ENCODE data around the gene ITGAE. TPM values are rescaled to one million over a fixed set of nuclear protein-coding genes. Genes with fewer than 3 reads are reported as not detected.
"Not testable (repeated sequence)": the region's sequence is repeated elsewhere in the genome, so short reads cannot be mapped to it uniquely, and the experiment has no call there.

Gene ITGAE
- total RNA-seq, 2 experiments from 2014 or later: 48.1 to 52.0 TPM

- POLR2A ChIA-PET: interaction anchor here (0.6 to 2.0 kb wide), 7 partner anchors 8 to 73 kb away, joined by 3 to 14 read pairs (median 3); no protein-coding TSS in a partner anchor
These were observed 4.7 kb downstream of the ITGAE start for GRCh38 chr17:3796110-3796821.

GRCh38 chr17:3795390-3796102 is 5.4 kb downstream of the ITGAE start:
- Mint-ChIP-seq H3K4me1 (peaks cover 43% of the 10 kb centered on the region), H3K27me3 (peaks cover 17% of the 10 kb centered on the region), H3K27ac (peak overlapping the region; percentile 52), H3K9me3 (no peaks in the 10 kb centered on the region), H3K4me3 (peak overlapping the region; percentile 52), H3K36me3 (no peaks in the 10 kb centered on the region)
- DNase-seq (peak; percentile 42), ATAC-seq (ENCODE audit: low read depth) (peak; percentile 11)
- POLR2A ChIA-PET: interaction anchor here (0.6 to 2.0 kb wide), 4 partner anchors 24 to 73 kb away, joined by 3 to 14 read pairs (median 4); no protein-coding TSS in a partner anchor

More at GRCh38 chr17:3796110-3796821, 4.7 kb downstream of the ITGAE start:
- Mint-ChIP-seq H3K4me1 (peaks cover 46% of the 10 kb centered on the region), H3K4me3 (peak overlapping the region; percentile 33), H3K36me3 (no peaks in the 10 kb centered on the region), H3K9me3 (no peaks in the 10 kb centered on the region), H3K27ac (peak overlapping the region; percentile 63), H3K27me3 (peaks cover 17% of the 10 kb centered on the region)
- peak; percentile 75 for DNase-seq
- peak; percentile 84 for ATAC-seq (ENCODE audit: low read depth)

- H3K27ac Mint-ChIP-seq: peak overlapping the region; percentile 52
These were observed 6.2 kb downstream of the ITGAE start for GRCh38 chr17:3794557-3795389.

GRCh38 chr17:3794152-3794551 is 6.8 kb downstream of the ITGAE start:
- not testable (repeated sequence) for H3K9me3 Mint-ChIP-seq; H3K27ac Mint-ChIP-seq; DNase-seq; H3K4me3 Mint-ChIP-seq; H3K36me3 Mint-ChIP-seq; ATAC-seq (ENCODE audit: low read depth)
- Mint-ChIP-seq H3K4me1 (peaks cover 44% of the 10 kb centered on the region), H3K27me3 (peaks cover 21% of the 10 kb centered on the region)
- POLR2A ChIA-PET: interaction anchor here (0.7 kb wide), 1 partner anchor 125 kb away, joined by 5 read pairs; no protein-coding TSS in a partner anchor

More at GRCh38 chr17:3794557-3795389, 6.2 kb downstream of the ITGAE start:
- POLR2A ChIA-PET: interaction anchor here (2.0 kb wide), 1 partner anchor 29 kb away, joined by 14 read pairs; no protein-coding TSS in a partner anchor
- peak; percentile 21 for ATAC-seq (ENCODE audit: low read depth)
- H3K36me3 Mint-ChIP-seq: no peaks in the 10 kb centered on the region
- peaks cover 47% of the 10 kb centered on the region for H3K4me1 Mint-ChIP-seq
- no peaks in the 10 kb centered on the region for H3K9me3 Mint-ChIP-seq
- DNase-seq: peak; percentile 49
- H3K27me3 Mint-ChIP-seq: peaks cover 17% of the 10 kb centered on the region
- H3K4me3 Mint-ChIP-seq: peak overlapping the region; percentile 52

GRCh38 chr17:3793258-3793657 is 7.7 kb downstream of the ITGAE start:
- POLR2A ChIA-PET: not testable (repeated sequence)

GRCh38 chr17:3792481-3792880 is 8.5 kb downstream of the ITGAE start:
- H3K4me3 Mint-ChIP-seq: no peak overlapping the region
- no peaks in the 10 kb centered on the region for H3K9me3 Mint-ChIP-seq
- H3K36me3 Mint-ChIP-seq: no peaks in the 10 kb centered on the region
- POLR2A ChIA-PET: no interaction called here
- peaks cover 41% of the 10 kb centered on the region for H3K4me1 Mint-ChIP-seq
- DNase-seq (no peak), ATAC-seq (ENCODE audit: low read depth) (no peak)
- no peak overlapping the region for H3K27ac Mint-ChIP-seq
- peaks cover 17% of the 10 kb centered on the region for H3K27me3 Mint-ChIP-seq

More at GRCh38 chr17:3793258-3793657, 7.7 kb downstream of the ITGAE start:
- H3K27me3 Mint-ChIP-seq: peaks cover 19% of the 10 kb centered on the region
- not testable (repeated sequence) for ATAC-seq (ENCODE audit: low read depth); H3K36me3 Mint-ChIP-seq; H3K27ac Mint-ChIP-seq; H3K9me3 Mint-ChIP-seq; H3K4me3 Mint-ChIP-seq; DNase-seq
- peaks cover 42% of the 10 kb centered on the region for H3K4me1 Mint-ChIP-seq

- Mint-ChIP-seq H3K27me3 (peaks cover 21% of the 10 kb centered on the region), H3K9me3 (no peaks in the 10 kb centered on the region), H3K4me3 (peak overlapping the region; percentile 9), H3K27ac (no peak overlapping the region), H3K36me3 (peaks cover 1% of the 10 kb centered on the region), H3K4me1 (peaks cover 21% of the 10 kb centered on the region)
- ATAC-seq (ENCODE audit: low read depth): peak; percentile 79
- POLR2A ChIA-PET: interaction anchor here (0.6 to 1.9 kb wide), 5 partner anchors 8 to 58 kb away, joined by 3 to 5 read pairs (median 4); partner anchors contain the start of gene NCBP3
- DNase-seq: no peak
These were observed 12.8 kb downstream of the ITGAE start for GRCh38 chr17:3788200-3788599.

- H3K36me3 Mint-ChIP-seq; H3K4me3 Mint-ChIP-seq; H3K9me3 Mint-ChIP-seq; H3K27ac Mint-ChIP-seq; DNase-seq; ATAC-seq (ENCODE audit: low read depth): not testable (repeated sequence)
- H3K4me1 Mint-ChIP-seq: peaks cover 12% of the 10 kb centered on the region
- POLR2A ChIA-PET: interaction anchor here (0.8 kb wide), 1 partner anchor 25 kb away, joined by 6 read pairs; no protein-coding TSS in a partner anchor
- H3K27me3 Mint-ChIP-seq: peaks cover 14% of the 10 kb centered on the region
These were observed 15.7 kb downstream of the ITGAE start for GRCh38 chr17:3785323-3785722.

- Mint-ChIP-seq H3K27ac (no peak overlapping the region), H3K9me3 (no peaks in the 10 kb centered on the region), H3K36me3 (peaks cover 1% of the 10 kb centered on the region), H3K27me3 (peaks cover 17% of the 10 kb centered on the region), H3K4me3 (no peak overlapping the region), H3K4me1 (peaks cover 3% of the 10 kb centered on the region)
- POLR2A ChIA-PET: no interaction called here
- DNase-seq (no peak), ATAC-seq (ENCODE audit: low read depth) (no peak)
These were observed 18.2 kb downstream of the ITGAE start for GRCh38 chr17:3782751-3783150.

GRCh38 chr17:3780986-3781385 is 20.0 kb downstream of the ITGAE start:
- POLR2A ChIA-PET: no interaction called here
- ATAC-seq (ENCODE audit: low read depth) (no peak), DNase-seq (no peak)
- H3K36me3 Mint-ChIP-seq: no peaks in the 10 kb centered on the region
- H3K9me3 Mint-ChIP-seq: no peaks in the 10 kb centered on the region
- H3K4me3 Mint-ChIP-seq: no peak overlapping the region
- peaks cover 17% of the 10 kb centered on the region for H3K27me3 Mint-ChIP-seq
- H3K4me1 Mint-ChIP-seq: peaks cover 2% of the 10 kb centered on the region
- no peak overlapping the region for H3K27ac Mint-ChIP-seq

- Mint-ChIP-seq H3K27me3 (peaks cover 11% of the 10 kb centered on the region), H3K27ac (no peak overlapping the region), H3K36me3 (no peaks in the 10 kb centered on the region), H3K4me1 (no peaks in the 10 kb centered on the region), H3K4me3 (no peak overlapping the region), H3K9me3 (no peaks in the 10 kb centered on the region)
- no peak for ATAC-seq (ENCODE audit: low read depth)
- no peak for DNase-seq
- POLR2A ChIA-PET: no interaction called here
These were observed 23.4 kb downstream of the ITGAE start for GRCh38 chr17:3777366-3778120.

- ATAC-seq (ENCODE audit: low read depth) (no peak), DNase-seq (no peak)
- Mint-ChIP-seq H3K27ac (no peak overlapping the region), H3K4me3 (no peak overlapping the region), H3K4me1 (peaks cover 22% of the 10 kb centered on the region), H3K36me3 (no peaks in the 10 kb centered on the region), H3K9me3 (no peaks in the 10 kb centered on the region), H3K27me3 (peaks cover 6% of the 10 kb centered on the region)
- POLR2A ChIA-PET: no interaction called here
These were observed 27.0 kb downstream of the ITGAE start for GRCh38 chr17:3773966-3774365.
